NCI-H2107 (cell line): ENCODE measurements around the gene FOXD4L5.
"Not testable (repeated sequence)": the region's sequence is repeated elsewhere in the genome, so short reads cannot be mapped to it uniquely, and the experiment has no call there.

Experiments
- DNase-seq: peaks from one replicate; lab custom pipeline; 2025; lab: John Stamatoyannopoulos, UW

FOXD4L5 gene

GRCh38 chr9:65285109-65285508 lies at the start of gene FOXD4L5:
Gene FOXD4L5 (minus strand): TSS chr9:65285209. CDS start chr9:65284377, 832 bp downstream.
- not testable (repeated sequence) for DNase-seq

GRCh38 chr9:65283943-65284342 lies 1.1 kb downstream of the FOXD4L5 start:
- not testable (repeated sequence) for DNase-seq

- not testable (repeated sequence) for DNase-seq
Measured at GRCh38 chr9:65282976-65283375, 2.0 kb downstream of the FOXD4L5 start.
